ENCODE results near the gene CDH23.
A peak's percentile ranks its signal among the peaks of the same experiment; 100 is the strongest.

Gene CDH23

DNA sequence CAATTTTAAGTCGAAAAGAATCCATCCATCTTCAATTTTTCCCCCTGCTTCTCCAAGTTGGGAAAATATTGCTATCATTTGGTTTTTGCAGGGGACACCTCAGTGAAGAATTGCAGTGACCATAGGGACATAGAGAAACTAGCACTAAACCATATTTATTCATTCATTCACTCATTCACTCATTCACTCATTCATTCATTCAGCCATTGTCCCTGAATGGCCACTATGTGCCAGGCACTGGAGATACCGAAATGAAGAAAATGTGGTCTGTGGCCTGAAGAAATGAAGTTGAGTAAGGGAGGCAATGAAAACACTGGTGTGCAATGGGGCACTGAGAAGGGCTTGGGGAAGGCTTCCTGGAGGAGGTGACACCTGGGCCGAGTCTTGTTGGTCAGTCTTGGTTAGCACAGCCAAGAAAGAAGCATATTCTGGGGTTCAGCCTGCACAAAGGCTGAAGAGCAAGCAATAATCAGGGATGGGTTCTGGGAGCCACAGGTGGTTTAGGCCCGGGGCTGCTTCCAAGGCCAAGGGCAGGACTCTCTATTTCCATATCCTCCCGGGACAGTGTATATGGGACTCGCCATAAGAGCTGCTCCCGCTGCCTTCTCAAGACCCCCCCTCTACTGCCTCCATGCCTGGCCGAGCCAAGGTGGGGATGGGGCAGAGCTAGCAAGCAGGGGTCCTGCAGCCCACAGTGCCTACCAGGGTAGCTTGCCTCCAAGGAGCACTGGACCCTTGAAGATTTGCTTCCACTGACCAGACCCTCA is 348.4 kb downstream of the CDH23 start:
- no peak for DNase-seq (ENCODE audit: low read depth)

- DNase-seq (ENCODE audit: low read depth): no peak
These were observed 349.0 kb downstream of the CDH23 start for GRCh38 chr10:71745664-71746250.

DNA sequence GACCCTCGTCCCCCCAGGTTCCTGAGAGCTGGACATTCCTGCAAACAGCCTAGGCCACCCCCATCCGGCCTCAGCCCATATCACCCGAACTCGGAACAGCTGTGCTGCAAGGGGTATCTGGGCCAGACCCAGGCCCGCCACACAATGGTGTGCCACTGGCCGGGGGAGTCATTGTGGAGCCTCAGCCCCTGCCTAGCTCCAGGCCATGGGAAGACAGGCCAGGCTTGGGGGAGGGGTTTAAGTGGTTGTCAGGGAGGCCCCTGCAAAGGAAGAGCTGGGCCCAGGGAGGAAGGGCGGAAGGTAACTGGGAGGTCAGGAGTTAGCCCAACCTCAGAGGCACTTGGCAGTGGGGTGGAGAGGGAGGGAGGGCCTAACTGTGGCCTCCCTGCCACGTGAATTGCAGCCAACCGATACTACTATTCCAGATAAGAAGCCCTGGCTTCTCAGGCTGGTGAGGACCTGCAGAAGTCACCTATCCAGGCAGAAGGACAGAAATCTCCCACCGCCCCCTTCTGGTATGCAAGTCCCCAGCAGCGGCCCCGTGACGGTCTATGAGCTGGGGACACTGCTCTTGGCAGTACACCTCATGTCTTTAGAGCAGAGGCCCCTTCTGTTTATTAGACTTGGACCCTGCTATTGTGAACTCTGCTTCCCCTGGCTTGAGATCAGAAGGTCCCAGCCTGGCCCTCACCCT is 349.8 kb downstream of the CDH23 start:
- DNase-seq (ENCODE audit: low read depth): no peak

- DNase-seq (ENCODE audit: low read depth): no peak
These were observed 350.4 kb downstream of the CDH23 start for GRCh38 chr10:71747039-71747531.

- DNase-seq (ENCODE audit: low read depth): no peak
These were observed 351.1 kb downstream of the CDH23 start for GRCh38 chr10:71747551-71748523.

DNA sequence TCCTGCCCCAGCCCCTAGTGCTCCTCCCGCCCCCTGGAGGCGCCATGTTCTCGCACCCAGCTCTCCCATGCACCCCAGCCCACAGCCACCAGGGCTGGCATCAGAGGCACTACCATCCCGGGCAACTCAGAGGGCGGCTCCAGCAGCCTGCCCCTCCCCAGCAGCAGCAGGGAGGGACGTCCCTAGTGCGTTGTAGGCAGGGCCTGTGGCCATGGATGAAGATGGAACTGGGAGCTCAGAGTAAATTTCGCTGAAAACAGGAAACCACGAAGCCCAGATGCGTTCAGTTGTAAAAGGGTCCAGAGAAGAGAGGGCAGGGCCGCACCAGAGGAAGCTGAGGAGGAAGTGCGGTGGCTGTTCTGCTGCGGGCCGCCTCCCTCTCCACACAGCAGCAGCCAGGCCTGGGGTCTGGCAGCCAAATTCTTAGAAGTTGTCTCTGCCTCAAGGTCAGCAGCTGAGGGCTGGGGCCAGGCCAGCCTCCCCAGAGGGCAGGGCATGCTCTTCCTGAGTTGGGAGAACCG is 352.0 kb downstream of the CDH23 start:
- peak; percentile 44 for DNase-seq (ENCODE audit: low read depth)

DNA sequence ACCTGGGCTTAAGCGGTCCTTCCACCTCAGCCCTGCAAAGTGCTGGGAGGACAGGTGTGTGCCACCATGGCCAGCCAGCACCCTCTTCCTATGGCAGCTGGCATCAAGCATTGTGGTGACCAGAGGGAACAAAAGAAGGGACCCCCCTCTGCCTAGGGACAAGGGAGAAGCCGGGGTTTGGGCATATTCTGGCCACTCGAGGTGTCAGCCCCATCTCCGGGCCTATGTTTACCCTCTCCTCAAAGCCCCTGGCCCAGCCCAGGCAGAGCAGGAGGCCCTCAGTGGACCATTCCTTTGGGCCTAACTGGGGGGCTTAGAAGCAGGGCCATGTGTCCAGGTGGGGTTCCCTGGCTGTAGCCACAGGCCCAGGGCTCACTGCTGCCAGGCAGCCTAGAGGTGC is 352.7 kb downstream of the CDH23 start:
- DNase-seq (ENCODE audit: low read depth): no peak

GRCh38 chr10:71750124-71750841 is 353.6 kb downstream of the CDH23 start:
- no peak for DNase-seq (ENCODE audit: low read depth)

DNA sequence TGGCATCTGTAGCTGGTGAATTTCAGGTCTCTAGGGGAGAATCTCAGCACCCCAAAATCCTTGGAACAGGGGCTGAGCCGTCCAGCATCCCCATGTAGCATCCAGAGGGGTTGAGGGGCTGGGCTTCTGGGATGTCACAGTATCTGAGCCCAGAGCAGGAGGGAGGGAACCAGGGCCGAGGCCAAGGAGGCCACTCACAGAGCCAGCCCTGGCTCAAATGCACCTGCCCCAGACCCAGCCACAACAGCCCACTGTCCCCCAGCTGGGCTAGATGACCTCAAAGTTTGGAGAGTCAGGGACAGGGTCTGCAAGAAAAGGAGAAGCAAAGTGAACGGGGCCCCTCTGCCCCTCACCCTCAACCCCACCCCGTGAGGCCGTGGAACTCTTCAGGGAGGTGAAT is 354.3 kb downstream of the CDH23 start:
- DNase-seq (ENCODE audit: low read depth): no peak

DNA sequence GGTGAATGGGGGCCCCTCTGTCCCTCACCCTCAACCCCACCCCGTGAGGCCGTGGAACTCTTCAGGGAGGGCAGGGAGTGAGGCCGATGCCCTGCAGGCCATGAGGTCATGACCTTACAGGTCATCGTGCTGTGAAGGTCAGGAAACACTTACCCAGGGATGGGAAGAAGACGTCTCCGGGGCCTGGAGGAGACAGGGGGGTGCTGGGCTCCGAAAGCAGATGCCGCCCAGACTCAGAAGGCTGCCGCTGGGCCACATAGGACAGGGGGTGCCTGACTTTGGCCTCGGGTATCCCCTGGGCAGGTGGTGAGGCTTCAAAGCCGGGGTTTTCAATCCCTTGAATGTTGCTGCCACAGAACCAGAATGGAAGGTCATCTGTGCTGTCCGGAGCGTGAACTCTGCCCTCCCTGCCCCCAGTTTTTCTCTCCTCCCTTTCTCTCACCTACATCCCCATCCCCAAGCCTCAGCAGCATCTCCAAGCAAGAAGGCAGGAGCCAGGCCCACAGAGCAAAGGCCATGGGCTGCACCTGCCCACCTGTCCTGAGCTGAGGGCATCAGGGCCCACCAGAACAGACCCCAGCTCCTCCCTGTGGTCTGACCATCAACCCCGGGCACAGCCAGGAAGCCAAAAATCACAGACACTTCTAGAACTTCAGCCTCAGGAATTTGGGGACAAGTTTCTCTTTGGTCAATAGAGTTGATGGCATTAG is 354.9 kb downstream of the CDH23 start:
- DNase-seq (ENCODE audit: low read depth): no peak

- DNase-seq (ENCODE audit: low read depth): no peak
These were observed 355.8 kb downstream of the CDH23 start for GRCh38 chr10:71752391-71753090.

DNA sequence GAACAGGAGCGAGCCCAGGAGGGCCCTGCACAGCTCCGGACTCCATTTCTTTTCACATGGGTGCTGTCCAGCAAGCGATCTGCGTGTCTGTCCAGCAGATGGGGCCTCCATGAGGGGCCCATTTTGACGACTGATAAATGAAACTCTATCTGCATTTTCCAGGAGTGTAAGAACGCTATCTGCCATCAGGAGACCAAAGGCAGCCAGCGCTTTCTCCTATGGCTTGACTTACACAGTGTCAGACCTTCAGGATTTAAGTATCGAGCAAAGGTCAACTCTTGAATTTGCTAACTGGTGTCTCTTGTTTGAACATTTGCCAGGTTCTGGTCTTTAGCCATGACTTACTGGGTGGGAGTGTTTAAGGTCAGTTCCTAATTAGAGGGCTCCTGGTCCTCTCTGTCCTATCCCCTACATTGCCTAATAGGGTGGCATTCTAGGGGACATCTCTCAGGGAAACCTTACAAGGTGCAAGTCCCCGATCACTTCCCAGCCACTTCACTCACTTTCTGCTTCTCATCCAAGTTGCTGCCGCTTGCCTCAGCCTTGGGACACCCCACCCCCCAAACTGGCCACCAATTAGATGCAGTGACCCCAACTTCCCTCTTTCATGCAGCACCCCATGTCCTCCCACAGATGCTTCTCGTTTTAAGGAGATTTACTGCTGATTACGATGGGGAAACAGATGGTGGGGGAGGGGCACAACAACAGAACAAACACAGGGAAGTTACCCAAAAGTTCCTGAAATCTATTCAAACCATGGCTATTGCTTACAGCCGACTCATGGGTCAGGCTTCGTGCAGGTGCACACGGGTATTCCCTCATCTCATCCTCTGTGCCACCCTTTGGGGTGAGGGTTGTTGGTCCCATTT is 356.6 kb downstream of the CDH23 start:
- no peak for DNase-seq (ENCODE audit: low read depth)

- DNase-seq (ENCODE audit: low read depth): no peak
These were observed 357.3 kb downstream of the CDH23 start for GRCh38 chr10:71753960-71754505.

- no peak for DNase-seq (ENCODE audit: low read depth)
These were observed 357.8 kb downstream of the CDH23 start for GRCh38 chr10:71754562-71754961.

DNA sequence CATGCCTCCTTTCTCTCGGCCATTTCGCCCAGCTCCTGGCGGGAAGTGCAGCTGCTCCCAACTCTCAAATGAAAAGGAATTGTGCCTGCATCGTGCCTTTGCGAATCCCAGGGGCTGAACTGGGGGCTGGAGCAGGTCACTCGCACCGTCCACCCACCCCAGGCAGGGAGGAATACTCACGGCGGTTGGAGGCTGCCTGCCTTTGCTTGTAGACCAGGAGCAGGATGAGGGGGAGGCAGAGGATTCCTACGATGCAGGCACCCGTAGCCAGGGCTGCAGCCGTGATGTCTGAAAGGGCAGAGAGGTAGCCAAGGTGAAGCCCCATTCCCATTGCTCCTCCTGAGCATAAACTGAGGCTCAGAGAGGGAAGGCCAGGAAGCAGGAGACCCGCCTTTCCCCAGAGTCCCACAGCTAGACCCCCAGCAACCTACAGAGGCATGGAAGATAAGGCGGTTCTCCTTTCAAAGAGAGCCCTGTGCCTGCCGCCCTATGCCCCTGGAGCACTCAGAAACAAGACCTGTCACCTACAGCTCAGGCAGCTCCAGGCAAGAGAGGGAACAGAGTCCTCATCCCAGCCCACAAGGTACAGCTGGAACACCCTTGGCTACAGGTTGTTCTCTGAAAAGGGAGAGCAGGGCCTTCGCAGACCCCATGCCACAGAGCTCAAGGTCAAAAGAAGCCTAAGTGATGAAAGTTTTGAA is 358.6 kb downstream of the CDH23 start:
- DNase-seq (ENCODE audit: low read depth): no peak

DNA sequence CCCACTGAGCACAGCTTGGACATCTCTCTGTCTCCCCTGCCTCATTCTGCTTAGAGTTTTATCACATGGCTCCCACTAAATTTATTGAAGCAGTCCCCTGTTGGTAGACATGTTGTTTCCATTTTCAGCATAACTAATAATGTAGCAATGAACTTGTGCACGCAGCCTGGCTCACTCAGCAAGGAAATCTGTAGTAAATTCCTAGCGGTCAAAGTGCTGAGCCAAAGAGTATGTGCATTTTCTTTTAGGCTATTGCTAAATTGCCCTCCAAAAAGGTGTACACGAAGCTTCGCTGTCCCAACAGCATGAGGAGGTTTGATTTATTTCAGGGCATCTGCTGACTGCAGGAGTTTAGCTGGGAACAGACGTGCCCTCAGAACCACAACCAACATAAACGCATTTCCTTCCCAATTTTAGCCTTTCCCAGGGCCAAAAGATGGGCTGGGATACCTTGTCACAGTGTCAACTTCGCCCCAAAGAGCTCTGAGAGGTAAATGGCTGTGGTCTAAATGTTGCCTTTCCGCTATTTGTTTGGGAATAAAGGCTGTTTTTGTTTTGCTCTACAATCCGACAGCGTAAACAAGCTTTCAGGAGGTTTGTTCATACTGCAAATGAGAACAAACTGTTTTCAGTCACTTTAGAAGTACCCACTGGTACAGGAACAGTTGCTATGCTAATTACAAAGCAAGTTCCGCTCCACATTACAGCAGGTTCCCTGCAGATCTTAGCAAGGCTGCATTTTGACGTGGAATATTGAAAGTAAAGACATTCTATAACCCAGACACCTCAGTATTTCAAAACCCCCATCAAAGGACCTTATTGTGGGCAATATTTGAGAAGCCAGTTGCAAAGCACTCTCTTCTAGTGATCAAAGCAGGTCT is 359.8 kb downstream of the CDH23 start:
- no peak for DNase-seq (ENCODE audit: low read depth)

Measured in activated T-helper 9 cell treated with anti-CD3 and anti-CD28 coated beads, Interleukin-2, amount 50 U/mL, for 16 hours (primary cell).